Stimulated activated CD4-positive, alpha-beta T cell treated with anti-CD3 and anti-CD28 coated beads, Interleukin-2, amount 100 ng/mL, for 48 hours (primary cell): ENCODE results near the gene LILRB3.
"Not testable (repeated sequence)": the region's sequence is repeated elsewhere in the genome, so short reads cannot be mapped to it uniquely, and the experiment has no call there.

ENCODE experiments used
- DNase-seq, 2 donors: peaks; one replicate each; pipeline ENCODE4 v3.0.0-alpha.2; 2020

The LILRB3 gene

GRCh38 chr19:54209058-54209810 lies 13.6 kb downstream of the LILRB3 start:
- DNase-seq = no peak

- peak in 1 of 2 donors; percentile 21 for DNase-seq
Measured at GRCh38 chr19:54208784-54209057, 14.1 kb downstream of the LILRB3 start.

GRCh38 chr19:54207983-54208783 lies 14.6 kb downstream of the LILRB3 start:
- peak; percentile 59 for DNase-seq

GRCh38 chr19:54207676-54207982 lies 15.2 kb downstream of the LILRB3 start:
- DNase-seq = no peak

- DNase-seq = not testable (repeated sequence)
Measured at GRCh38 chr19:54207193-54207592, 15.6 kb downstream of the LILRB3 start.

- DNase-seq = no peak
Measured at GRCh38 chr19:54206831-54207177, 16.0 kb downstream of the LILRB3 start.

- DNase-seq = no peak
Measured at GRCh38 chr19:54206030-54206830, 16.6 kb downstream of the LILRB3 start.

GRCh38 chr19:54204767-54205468 lies 17.9 kb downstream of the LILRB3 start:
- DNase-seq = no peak

- DNase-seq = no peak
Measured at GRCh38 chr19:54203151-54203611, 19.6 kb downstream of the LILRB3 start.

- no peak for DNase-seq
Measured at GRCh38 chr19:54201980-54202379, 20.8 kb downstream of the LILRB3 start.

GRCh38 chr19:54201172-54201701 lies 21.6 kb downstream of the LILRB3 start:
- DNase-seq = no peak

- DNase-seq = no peak
Measured at GRCh38 chr19:54199401-54199800, 23.4 kb downstream of the LILRB3 start.

- DNase-seq = no peak
Measured at GRCh38 chr19:54197121-54197520, 25.7 kb downstream of the LILRB3 start.

GRCh38 chr19:54196536-54196935 lies 26.3 kb downstream of the LILRB3 start:
- DNase-seq = no peak

- DNase-seq = not testable (repeated sequence)
Measured at GRCh38 chr19:54194463-54194862, 28.3 kb downstream of the LILRB3 start.

GRCh38 chr19:54193011-54193410 lies 29.8 kb downstream of the LILRB3 start:
- DNase-seq = no peak

GRCh38 chr19:54191811-54192453 lies 30.9 kb downstream of the LILRB3 start:
- DNase-seq = no peak

- DNase-seq = peak; percentile 70 to 79
Measured at GRCh38 chr19:54191011-54191810, 31.6 kb downstream of the LILRB3 start, which contains the start of gene TSEN34. Gene TSEN34 (plus strand): TSS chr19:54191308. CDS start chr19:54191365, 57 bp downstream.

- DNase-seq = peak; percentile 100
Measured at GRCh38 chr19:54190503-54191010, 32.2 kb downstream of the LILRB3 start.

- DNase-seq = peak; percentile 99 to 100
Measured at GRCh38 chr19:54189735-54190502, 32.9 kb downstream of the LILRB3 start.
